HG02884 (cell line): Measurements from ENCODE around the gene DCP2.
A peak's percentile ranks its signal among the peaks of the same experiment; 100 is the strongest.
"Not testable (repeated sequence)": the region's sequence is repeated elsewhere in the genome, so short reads cannot be mapped to it uniquely, and the experiment has no call there.

Experiments
- ATAC-seq: cut with Tn5 transposase; IDR thresholded peaks from one replicate; pipeline ENCODE4 v1.9.1; 2021; ENCODE audit warnings: mild to moderate bottlenecking, moderate library complexity; ENCODE audit not compliant: unreplicated experiment

Gene DCP2

DNA sequence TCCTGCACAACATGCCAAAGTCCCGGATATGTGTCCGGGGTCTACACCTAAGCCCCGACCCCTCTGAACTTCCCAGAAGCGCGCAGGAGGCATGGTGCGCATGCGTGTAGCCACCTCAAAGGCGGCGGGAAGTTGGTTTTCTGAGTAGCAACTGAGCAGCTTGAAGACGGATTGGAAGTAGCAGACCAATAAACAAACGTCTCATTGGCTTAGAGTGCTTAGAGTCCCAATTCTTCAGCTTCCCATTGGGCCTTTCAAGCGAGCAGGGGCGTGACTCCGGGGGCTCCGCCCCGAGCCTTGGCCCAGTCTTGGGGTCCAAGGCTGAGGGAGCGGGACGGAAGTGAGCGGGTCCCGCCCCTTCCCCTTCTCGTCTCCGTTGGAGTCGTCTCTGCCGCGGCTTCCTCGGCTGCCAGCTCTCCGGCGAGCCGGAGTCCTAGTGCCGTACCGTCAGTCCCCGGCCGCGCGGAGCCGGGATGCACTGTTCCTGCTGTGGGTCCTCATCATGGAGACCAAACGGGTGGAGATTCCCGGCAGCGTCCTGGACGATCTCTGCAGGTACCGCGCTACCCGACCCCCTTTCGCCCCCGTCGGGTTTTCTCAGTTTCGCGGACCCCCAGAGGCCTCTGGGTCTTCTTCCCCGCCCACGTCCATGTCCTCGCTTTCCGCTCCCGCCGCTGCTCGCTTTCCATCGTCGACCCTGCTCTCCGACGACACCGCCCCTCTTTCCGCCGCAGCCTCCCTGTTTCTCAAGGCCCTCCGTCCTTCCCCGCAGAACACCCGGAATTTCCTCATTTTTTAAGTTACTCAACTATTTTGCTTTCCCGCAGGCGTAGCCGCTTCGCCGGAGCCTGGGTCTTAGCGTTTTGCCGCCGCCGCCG is at the start of gene DCP2:
Gene DCP2, plus strand, starts transcription at position 367 of the 878 bp plus-strand sequence. Its CDS starts 136 bp downstream, at position 503.
- ATAC-seq, result peak; percentile 98

DNA sequence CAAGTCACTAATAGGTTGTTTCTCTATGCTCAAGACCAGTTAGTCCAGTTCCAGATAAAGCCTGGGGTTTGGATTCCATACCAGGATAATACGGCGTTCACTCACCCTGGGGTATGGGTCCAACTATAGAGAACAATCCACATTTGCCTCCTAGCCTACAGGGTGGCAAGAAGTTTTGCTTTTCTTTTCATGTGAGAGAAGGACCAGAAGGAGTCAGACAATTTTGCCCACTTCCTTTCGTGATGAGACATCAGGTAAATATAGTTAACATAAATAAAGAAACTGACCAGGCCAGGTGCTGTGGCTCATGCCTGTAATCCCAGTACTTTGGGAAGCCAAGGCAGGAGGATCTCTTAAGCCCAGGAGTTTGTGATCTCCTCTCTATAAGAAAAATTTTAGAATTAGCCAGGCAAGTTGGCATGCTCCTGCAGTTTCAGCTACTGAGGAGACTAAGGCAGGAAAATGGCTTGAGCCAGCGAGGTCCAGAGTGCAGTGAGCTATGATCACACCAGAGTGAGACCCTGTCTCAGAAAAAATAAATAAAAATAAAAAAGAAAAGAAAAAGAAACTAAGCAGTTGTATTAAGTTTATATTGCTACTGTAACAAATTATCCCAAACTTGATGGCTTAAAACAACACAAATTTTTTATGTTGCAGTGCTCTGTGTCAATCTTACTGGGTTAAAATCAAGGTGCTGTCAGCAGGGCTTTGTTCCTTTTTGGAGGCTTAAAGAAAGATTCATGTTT is 47.1 kb upstream of the DCP2 start:
- peak; percentile 53 for ATAC-seq

DNA sequence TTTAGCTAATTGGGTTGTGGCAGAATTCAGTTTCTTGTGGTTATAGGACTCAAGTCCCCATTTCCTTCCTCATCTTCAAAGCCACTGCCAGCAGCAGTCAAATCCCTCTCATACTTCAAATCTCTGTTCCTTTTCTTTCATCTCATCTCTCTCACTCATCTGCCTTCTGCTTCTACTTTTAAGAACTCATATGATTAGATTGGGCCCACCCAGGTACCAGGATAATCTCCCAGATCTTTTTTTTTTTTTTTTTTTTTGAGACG is 46.6 kb upstream of the DCP2 start:
- ATAC-seq, result peak; percentile 60

DNA sequence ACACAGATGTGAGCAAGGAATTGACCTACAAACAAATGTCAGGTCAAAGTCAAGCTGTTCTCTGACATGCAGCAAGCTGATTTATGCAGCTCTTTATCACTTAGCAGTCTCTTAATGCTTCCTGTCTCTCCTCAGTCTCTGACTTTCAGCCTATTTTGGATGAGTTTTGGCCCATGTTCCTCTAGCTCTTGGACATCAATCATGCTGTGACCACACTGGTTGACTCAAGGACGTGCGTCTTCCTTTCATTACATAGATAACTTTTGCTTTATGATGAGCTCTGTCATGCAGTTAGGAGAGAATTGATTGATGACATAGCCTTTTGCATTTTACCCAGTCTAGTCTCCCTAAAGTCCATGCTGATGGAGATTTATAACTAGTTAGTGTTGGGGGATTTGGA is 45.1 kb upstream of the DCP2 start:
- no peak for ATAC-seq

DNA sequence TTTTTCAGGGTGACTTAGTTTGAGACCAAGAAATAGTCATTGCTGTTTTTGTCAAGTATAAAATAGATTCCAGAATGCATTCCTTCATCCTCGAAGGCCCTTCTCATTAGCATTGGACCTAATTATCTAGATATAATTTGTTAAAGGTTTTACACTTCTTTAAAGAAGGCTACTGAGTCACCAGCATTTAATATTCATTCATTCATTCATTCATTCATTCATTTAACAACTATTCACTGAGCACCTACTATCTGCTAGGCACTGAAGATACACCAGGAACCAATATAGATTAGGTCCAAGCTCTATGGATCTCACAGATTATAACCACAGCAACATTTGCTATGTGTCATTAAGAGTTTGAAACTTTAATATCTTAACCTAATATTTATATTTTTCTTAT is 43.5 kb upstream of the DCP2 start:
- no peak for ATAC-seq

DNA sequence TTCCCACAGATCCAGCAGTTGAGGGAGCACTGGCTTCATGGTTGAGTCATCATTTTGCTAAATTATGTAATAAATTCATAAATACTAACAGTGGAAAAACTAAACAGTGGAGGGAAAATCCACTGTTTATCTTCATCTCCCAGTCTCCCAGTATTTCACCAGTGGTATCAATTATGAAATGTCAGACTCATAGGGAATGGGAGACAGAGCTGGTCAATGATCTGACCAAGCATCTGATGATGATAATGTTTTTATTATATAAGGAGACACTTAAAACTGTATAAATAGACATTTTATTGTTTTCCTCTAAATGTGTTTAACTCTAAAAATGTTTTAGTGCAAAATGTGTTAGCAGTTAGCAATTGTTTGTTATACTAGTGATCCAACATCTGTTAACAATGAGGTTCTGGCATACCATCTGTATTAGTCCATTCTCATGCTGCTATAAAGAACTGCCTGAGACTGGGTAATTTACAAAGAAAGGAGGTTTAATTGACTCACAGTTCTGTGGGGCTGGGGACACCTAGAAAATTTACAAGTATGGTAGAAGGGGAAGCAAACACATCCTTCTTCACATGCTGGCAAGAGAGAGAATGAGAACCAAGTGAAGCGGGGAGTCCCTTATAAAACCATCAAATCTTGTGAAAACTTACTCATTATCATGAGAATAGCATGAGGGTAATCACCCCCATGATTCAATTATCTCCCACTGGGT is 42.8 kb upstream of the DCP2 start:
- no peak for ATAC-seq

DNA sequence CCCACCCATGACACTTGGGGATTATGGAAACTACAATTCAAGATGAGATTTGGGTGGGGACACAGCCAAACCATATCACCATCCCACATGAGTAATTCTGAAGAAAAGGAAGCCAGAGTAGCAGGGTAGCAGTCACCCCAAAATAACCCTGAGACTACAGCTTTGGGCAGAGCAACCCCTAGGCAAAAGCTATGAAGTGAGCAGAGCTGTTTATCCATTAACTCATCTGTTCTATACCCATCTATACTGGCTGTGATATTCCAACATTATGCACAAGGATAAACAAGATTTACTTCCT is 42.3 kb upstream of the DCP2 start:
- ATAC-seq, result no peak

DNA sequence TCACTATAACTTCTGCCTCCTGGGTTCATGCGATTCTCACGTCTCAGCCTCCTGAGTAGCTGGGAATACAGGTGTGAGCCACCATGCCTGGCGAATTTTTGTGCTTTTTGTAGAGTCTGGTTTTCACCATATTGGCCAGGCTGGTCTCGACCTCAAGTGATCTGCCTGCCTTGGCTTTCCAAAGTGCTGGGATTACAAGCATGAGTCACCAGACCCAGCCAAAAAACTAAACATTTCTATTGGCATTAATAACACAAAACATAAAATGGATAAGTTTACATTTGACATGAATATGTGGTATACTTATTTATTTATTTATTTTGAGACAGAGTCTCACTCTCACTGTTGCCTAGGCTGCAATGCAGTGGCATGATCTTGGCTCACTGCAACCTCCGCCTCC is 40.9 kb upstream of the DCP2 start:
- ATAC-seq, result no peak

DNA sequence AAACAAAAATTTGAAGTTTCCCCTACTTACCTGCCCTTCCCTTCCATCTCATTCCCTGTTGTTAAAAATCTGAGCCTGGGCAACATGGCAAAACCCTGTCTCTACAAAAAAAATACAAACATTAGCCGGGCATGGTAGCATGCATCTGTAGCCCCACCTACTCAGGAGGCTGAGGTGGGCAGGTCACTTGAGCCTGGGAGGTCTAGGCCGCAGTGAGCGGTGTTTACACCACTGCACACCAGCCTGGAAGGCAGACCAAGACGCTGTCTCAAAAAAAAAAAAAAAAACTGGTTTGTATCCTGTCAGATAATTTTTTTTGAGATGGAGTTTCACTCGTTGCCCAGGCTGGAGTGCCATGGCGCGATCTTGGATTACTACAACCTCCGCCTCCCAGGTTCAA is 38.3 kb upstream of the DCP2 start:
- ATAC-seq, result no peak

DNA sequence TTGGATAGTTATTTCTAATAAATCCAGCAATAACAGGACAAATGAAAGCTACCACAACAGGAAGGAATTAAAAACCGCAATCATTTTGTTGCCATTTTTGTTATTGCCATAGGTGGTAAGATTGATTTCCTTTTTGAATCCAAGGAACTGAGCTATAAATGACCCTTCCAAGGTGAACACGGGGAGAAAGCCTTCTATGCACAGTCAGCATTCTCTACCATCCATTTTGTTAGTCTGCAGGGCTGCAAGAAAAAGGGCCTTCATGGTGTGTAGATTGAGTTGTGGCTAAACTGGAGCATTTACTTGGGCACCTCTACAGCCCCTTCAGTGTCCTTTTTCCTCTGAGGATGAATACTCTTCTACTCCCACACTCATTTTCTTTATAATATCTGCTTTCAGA is 35.9 kb upstream of the DCP2 start:
- ATAC-seq, result no peak

DNA sequence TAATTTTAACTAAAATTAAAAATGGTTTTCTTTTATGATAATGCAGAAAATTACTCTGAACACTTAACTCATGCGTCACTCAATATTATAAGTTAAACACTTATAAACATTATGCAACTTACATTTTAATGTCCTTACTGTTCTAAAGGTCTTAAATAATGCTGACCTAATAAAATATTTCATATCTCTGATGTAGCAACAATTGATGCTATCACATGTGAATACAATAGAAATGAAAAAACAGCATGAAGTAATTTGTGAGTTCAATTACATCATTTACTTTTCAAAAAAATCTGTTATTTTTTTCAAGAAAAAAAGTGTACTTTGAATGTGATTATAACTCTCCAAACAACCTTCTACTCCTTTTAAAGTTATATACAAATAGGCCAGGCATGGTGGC is 28.1 kb upstream of the DCP2 start:
- no peak for ATAC-seq

DNA sequence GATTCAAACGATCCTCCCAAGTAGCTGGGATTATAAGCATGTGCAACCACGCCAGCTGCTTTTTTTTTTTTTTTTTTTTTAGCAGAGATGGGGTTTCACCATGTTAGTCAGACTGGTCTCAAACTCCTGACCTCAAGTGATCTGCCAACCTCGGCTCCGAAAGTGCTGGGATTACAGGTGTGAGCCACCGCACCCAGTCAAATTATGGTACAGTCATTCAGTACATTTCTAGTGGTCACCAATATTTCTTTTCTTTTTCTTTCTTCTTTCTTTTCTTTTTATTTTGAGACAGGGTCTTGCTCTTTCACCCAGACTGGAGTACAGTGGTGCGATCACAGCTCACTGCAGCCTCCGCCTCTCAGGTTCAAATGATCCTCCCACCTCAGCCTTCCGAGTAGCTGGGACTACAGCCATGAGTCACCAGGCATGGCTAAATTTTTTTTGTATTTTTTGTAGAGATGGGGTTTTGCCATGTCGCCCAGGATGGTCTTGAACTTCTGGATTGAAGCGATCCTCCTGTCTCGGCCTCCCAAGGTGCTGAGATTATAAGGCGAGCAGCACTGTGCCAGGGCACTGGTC is 25.4 kb upstream of the DCP2 start:
- no peak for ATAC-seq

DNA sequence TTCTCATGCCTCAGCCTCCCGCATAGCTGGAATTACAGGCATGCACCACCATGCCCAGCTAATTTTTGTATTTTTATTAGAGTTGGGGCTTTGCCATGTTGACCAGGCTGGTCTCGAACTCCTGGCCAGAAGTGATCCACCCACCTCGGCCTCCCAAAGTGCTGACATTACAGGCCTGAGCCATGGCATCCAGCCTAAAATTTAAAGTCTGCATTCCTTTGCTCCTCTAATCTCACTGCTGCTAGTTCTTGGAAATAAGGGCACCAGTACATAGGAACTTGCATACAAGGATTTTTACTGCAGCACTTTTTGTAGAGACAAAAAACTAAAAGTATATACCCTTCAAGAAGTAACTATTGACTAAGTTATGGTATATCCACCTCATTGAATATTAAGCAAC is 20.0 kb upstream of the DCP2 start:
- ATAC-seq, result no peak

DNA sequence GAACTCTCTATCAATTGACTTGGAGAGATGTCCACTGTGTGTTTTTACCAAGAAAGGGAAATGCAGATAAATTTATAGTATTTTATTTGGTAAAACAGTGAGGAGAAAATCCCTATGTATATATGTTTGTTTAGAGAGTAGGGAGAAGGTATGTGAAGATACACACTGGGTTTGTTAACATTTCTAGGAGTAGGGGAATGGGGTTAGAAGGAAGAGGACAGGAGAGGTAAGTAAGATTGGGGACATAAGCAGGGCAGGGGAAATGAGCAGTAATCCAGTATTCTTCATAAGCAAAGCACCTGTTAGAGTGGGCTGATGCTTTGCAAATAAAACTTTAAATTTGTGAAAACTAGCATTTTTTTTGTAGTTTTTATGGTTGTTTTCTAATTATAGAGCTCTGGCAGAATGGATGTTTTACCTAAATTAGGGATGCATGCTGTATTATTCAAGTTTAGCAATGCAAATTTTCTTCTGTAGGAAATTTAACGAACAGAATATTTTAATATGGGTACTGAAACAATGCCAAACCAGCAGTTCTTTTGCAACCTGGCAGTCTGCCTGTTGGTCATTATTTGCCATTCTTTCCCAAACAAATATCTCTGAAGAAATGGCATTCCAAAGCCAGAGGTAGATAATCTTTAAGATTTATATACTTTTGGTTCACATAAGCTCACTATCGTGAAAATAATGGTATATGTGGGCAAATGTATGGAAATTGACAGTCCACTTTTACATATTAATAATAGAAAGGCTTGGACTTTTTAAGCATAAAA is 19.4 kb upstream of the DCP2 start:
- no peak for ATAC-seq

DNA sequence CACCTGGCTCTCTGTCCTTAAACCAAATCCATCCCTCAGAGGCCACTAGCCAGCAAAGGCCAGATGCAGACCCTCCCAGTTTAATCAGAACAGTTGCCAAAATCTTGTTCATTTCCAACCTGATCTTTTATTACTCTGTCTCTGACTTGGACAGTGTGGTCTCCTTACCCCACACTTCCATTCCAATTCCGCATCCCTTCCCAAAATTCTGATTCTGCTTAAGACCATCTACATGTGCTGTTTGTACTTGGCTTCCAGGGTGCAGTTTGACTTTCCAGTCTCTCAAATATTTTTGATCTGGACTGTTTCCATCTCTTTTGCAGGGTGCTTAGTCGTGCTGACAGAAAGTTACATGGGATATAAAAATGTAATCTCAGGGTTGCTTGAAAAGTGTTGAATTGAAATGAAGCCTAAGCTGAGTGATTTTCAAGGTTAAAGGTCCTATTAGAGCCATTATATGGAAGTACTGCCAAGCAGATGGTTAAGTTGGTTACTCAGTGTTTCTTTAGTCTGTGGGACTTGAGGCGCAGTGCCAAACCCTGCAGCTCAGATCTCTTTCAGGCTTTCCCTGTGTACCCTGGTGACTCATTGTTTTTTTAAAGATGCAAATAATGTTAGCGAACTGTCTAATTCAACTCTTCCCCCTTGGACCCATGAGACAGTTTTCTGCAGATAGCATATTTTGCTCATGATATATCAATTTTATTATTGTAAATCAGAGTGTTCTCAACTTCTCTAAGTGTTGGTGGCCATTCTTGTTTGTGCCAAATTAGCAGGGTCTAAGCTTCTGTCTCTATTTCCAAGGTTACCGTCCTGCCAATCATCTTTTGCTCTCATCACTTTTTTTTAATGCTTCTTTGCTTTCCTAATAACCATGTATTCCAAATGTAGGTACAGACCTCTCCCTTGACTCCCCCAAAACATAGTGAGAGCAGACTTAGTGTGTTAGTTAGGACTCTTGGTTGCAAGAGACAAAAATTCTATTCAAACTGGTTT is 18.2 kb upstream of the DCP2 start:
- ATAC-seq, result peak; percentile 82

DNA sequence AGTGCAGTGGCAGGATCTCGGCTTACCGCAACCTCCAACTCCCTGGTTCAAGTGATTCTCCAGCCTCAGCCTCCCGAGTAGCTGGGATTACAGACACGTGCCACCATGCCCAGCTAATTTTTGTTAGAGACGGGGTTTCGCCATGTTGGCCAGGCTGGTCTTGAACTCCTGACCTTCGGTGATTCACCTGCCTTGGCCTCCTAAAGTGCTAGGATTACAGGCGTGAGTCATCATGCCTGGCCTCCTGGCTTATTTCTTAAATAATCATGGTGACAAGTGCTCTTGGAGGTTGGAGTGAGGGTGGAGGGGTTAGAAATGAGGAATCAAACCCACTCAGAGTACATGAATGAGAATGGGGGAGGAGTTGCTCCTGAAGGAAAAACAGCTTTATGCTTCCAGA is 16.7 kb upstream of the DCP2 start:
- not testable (repeated sequence) for ATAC-seq

DNA sequence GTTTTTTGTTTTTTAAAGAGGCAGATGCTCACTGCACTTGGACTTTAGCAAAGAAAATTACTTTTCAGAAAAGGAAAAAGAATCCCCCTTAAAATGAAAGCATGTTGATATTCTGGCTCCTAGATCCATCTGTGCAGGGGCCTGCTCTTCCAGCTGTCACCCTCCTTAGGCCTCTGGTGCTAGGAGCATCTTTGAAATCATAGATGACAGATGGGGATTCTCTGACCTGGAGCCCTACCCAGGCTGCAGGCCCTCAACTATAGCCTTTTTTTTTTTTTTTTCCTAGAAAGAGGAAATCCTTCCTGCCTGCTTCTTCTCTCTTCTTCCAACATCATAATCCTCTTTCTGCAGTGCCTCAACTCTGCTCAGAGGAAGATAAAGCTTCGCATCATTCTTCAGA is 16.3 kb upstream of the DCP2 start:
- ATAC-seq, result no peak

DNA sequence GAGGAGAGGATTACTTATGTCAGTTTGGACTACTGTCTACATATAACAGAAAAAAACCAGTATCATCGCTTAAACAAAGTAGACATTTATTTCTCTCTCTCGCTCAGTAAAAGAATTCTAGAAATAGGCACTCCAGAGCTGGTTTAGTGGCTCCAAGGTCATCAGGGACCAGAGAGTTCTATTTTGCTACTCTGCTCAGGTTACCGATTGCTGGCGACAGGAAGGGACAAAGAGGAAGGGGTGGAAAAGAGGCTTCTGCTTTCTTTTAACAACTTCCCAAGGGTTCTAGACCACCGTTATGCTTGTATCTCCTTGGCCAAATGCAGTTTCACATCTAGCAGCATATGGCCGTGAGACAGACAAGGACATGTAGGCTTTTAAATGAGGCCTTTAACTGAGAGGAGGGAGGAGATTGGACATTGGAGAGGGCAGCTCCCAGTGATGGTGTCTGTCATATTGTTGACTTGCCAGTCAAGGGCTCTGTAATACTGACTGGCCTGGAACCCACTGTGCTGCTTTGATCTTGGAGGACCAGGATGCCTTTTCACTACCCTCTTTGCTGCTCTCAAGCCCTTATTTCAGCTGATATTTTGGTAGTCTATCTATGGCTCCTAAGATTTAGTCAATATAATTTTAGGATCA is 15.6 kb upstream of the DCP2 start:
- no peak for ATAC-seq

DNA sequence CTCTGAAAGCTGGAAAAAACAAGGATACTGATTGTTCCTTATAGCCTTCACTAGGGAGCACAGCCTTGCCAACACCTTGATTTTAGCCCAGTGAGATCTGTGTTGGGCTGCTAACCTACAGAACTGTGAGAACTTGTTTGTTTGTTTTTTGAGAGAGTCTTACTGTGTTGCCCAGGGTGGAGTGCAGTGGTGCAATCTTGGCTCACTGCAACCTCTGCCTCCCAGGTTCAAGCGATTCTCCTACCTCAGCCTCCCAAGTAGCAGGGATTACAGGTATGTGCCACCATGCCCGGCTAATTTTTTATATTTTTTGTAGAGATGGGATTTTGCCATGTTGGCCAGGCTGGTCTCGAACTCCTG is 13.2 kb upstream of the DCP2 start:
- not testable (repeated sequence) for ATAC-seq
